ENCODE data around the gene REM2.

DNA sequence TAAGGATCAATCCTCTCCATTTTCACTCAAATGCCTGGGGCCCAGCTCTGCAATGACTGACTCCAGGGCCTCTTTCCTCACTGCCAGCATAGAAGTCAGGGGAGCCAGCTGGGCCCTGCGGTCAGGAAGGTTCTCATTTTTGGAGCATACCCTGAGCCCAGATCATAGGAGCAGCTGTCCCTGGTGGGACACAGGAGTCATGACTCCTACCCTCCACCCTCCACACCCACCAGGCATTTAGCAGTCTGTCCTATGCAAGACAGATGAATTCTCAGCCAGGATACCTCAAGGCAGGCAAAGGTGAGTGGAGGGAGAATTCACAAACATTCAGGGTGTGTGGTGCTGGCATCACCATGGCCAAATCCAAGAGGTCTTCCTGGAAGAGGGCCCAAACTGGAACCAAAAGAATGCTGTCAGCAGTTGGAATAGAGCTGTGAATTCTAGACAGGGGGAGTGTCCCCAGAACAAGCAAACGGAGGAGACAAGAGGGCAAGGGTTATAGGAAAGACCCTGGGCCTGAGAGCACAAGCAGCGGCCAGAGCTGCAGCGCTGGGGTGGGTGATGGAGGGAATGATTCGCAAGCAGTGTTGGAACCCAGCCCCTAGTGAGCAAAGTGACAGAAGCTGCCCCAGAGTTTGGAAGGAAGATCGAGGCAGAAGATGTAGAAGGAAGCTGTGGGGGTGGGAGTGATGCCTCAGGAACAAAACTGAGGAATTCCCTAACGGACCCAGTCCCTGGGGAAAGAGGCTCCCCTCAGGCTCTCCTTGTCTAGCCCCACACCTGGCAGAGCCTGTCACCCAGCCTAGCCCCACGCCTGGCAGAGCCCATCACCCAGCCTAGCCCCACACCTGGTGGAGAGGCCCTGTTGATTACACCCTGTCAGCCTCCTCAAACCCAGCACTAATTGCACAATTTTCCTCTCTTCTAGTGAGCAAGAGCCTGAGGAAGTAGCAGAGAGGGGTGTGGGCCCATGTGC is 4.5 kb upstream of the REM2 start:
- TF ChIP-seq, protein P1, sequence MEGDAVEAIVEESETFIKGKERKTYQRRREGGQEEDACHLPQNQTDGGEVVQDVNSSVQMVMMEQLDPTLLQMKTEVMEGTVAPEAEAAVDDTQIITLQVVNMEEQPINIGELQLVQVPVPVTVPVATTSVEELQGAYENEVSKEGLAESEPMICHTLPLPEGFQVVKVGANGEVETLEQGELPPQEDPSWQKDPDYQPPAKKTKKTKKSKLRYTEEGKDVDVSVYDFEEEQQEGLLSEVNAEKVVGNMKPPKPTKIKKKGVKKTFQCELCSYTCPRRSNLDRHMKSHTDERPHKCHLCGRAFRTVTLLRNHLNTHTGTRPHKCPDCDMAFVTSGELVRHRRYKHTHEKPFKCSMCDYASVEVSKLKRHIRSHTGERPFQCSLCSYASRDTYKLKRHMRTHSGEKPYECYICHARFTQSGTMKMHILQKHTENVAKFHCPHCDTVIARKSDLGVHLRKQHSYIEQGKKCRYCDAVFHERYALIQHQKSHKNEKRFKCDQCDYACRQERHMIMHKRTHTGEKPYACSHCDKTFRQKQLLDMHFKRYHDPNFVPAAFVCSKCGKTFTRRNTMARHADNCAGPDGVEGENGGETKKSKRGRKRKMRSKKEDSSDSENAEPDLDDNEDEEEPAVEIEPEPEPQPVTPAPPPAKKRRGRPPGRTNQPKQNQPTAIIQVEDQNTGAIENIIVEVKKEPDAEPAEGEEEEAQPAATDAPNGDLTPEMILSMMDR (IDR thresholded peaks at IDR 0.05; ENCODE audit: low read depth, low read length) = no peak
- TF ChIP-seq EZH2phosphoT487 (IDR thresholded peaks at IDR 0.05; ENCODE audit: low read depth) = no peak
